LoVo (cell line): ENCODE measurements around the gene BBS9.
"Not testable (repeated sequence)": the region's sequence is repeated elsewhere in the genome, so short reads cannot be mapped to it uniquely, and the experiment has no call there.

Experiments used
- DNase-seq: peaks from one replicate; pipeline ENCODE4 v3.0.0-alpha.2; 2016; ENCODE audit warnings: low spot score

The BBS9 gene

GRCh38 chr7:33196221-33196620 lies 66.9 kb downstream of the BBS9 start:
- no peak for DNase-seq

- no peak for DNase-seq
Measured at GRCh38 chr7:33200282-33200681, 70.9 kb downstream of the BBS9 start.

- no peak for DNase-seq
Measured at GRCh38 chr7:33201821-33202220, 72.5 kb downstream of the BBS9 start.

GRCh38 chr7:33210958-33211357 lies 81.6 kb downstream of the BBS9 start:
- DNase-seq = no peak

GRCh38 chr7:33212144-33212543 lies 82.8 kb downstream of the BBS9 start:
- DNase-seq = no peak

- no peak for DNase-seq
Measured at GRCh38 chr7:33215992-33216391, 86.6 kb downstream of the BBS9 start.

GRCh38 chr7:33217595-33217994 lies 88.2 kb downstream of the BBS9 start:
- no peak for DNase-seq

GRCh38 chr7:33218841-33219535 lies 89.6 kb downstream of the BBS9 start:
- DNase-seq = not testable (repeated sequence)

- DNase-seq = no peak
Measured at GRCh38 chr7:33220231-33220630, 90.9 kb downstream of the BBS9 start.

GRCh38 chr7:33221390-33221789 lies 92.0 kb downstream of the BBS9 start:
- DNase-seq = no peak

GRCh38 chr7:33232632-33233145 lies 103.3 kb downstream of the BBS9 start:
- DNase-seq = no peak

- no peak for DNase-seq
Measured at GRCh38 chr7:33233659-33234058, 104.3 kb downstream of the BBS9 start.

- DNase-seq = no peak
Measured at GRCh38 chr7:33237036-33237435, 107.7 kb downstream of the BBS9 start.

- peak; percentile 72 for DNase-seq
Measured at GRCh38 chr7:33243319-33243881, 114.0 kb downstream of the BBS9 start.

- no peak for DNase-seq
Measured at GRCh38 chr7:33248671-33249070, 119.3 kb downstream of the BBS9 start.

- no peak for DNase-seq
Measured at GRCh38 chr7:33250421-33250871, 121.1 kb downstream of the BBS9 start.

- no peak for DNase-seq
Measured at GRCh38 chr7:33251301-33251700, 121.9 kb downstream of the BBS9 start.

- DNase-seq = no peak
Measured at GRCh38 chr7:33258491-33258951, 129.2 kb downstream of the BBS9 start.

GRCh38 chr7:33261585-33261984 lies 132.2 kb downstream of the BBS9 start:
- no peak for DNase-seq

- no peak for DNase-seq
Measured at GRCh38 chr7:33262476-33262875, 133.1 kb downstream of the BBS9 start.

- not testable (repeated sequence) for DNase-seq
Measured at GRCh38 chr7:33271839-33272371, 142.5 kb downstream of the BBS9 start.

GRCh38 chr7:33273356-33273755 lies 144.0 kb downstream of the BBS9 start:
- DNase-seq = no peak

GRCh38 chr7:33276325-33276724 lies 147.0 kb downstream of the BBS9 start:
- DNase-seq = no peak
